Measurements from ENCODE around the gene PRKAG1. TPM values are rescaled to one million over a fixed set of nuclear protein-coding genes. Genes with fewer than 3 reads are reported as not detected.
A peak's percentile ranks its signal among the peaks of the same experiment; 100 is the strongest.

Gene PRKAG1
- total RNA-seq, 4 donors from 2014 or later = 34.1 to 42.2 (median 37.9) TPM

DNA sequence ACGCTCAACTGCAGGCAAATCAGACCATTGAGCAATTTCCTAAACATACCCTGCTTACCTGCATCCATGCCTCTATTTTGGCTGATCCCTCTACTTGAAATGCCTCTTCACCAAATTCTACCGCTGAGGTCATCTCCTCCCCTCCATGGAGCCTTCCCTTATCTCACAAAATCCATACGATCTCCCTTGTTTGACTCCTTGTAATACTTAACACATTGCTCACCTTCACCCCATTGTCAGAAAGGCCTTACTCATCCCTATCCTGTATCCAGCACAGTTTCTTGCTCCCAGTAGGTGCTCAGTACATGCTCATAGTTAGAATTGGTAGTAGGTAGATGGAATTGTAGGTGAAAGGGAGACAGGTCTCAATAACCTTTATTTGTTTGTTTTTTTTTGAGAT lies 24.8 kb downstream of the PRKAG1 start:
- Histone ChIP-seq H3K27me3 (peaks cover 0 to 22% of the 10 kb centered on the region in 2 donors), H3K9me3 (no peaks in the 10 kb centered on the region), H3K4me1 (peaks cover 0 to 27% (median 23%) of the 10 kb centered on the region in 4 donors), H3K27ac (no peak overlapping the region), H3K4me3 (no peak overlapping the region), H3K36me3 (no peaks in the 10 kb centered on the region)
- no peak for DNase-seq
- no peak for TF ChIP-seq POLR2A (IDR thresholded peaks at IDR 0.05)
- no peak for TF ChIP-seq CTCF (IDR thresholded peaks at IDR 0.05)

DNA sequence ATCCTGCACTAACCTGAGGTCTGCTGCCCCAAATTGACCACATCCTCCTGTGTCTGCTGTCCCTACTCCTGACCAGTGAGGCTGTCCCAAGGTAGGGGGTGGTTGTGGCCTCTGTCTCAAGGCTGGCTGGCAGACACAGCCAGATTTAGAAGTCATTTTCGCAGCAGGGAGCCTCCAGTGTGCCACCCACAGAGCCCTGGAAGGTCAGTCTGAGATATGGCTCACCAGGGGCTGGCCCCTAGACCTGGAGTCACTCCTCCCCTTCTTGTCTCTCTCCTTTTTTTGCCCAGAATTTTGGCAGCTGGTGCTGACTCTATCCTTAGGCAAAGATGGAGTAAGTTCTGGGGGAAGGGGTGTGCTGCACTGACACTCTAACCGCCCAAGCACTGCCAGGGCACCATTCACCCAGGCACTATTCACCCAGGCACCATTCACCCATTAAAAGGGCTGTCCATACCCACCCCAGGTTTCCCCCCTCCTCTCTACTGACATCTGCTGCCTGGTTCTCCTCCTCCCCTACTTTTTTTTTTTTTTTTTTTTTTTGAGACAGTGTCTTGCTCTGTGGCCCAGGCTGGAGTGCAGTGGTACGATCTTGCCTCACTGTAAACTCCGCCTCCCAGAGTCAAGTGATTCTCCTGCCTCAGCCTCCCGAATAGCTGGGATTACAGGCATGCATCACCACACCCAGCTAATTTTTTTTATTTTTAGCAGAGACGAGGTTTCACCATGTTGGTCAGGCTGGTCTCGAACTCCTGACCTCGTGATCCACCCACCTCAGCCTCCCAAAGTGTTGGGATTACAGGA lies 27.1 kb downstream of the PRKAG1 start:
- Histone ChIP-seq H3K9me3 (no peaks in the 10 kb centered on the region), H3K27me3 (peaks cover 0 to 11% of the 10 kb centered on the region in 2 donors), H3K36me3 (no peaks in the 10 kb centered on the region)

DNA sequence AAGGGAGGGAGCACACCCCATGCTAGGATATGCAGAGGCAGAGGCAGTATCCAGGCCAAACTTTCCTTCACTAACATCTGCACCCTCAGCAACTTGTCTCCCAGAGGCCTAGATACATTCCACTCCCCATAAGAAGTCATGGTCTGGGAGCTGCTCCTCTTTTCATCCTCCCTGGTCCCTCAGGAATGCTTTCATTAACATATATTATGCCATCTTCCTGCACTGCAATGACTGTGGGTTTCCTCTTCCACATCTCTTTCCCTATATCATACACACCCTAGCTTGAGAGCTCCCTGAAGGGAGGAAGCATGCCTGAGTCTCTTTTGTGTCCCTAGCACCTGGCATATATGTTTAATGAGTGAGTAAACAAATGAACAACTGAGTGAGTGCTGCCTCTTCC lies 28.0 kb downstream of the PRKAG1 start:
- H3K27ac ChIP-seq = no peak overlapping the region
- H3K36me3 ChIP-seq = no peaks in the 10 kb centered on the region
- H3K4me3 ChIP-seq = no peak overlapping the region
- no peaks in the 10 kb centered on the region for H3K9me3 ChIP-seq
- H3K4me1 ChIP-seq = peaks cover 0 to 8% (median 3%) of the 10 kb centered on the region in 4 donors
- no peak for DNase-seq
- TF ChIP-seq POLR2A (IDR thresholded peaks at IDR 0.05) (no peak), CTCF (IDR thresholded peaks at IDR 0.05) (no peak)
- peaks cover 0 to 11% of the 10 kb centered on the region in 2 donors for H3K27me3 ChIP-seq

More for the DNA sequence above, 27.1 kb downstream of the PRKAG1 start:
- no peak overlapping the region for H3K27ac ChIP-seq
- no peak for TF ChIP-seq CTCF (IDR thresholded peaks at IDR 0.05)
- no peak for TF ChIP-seq POLR2A (IDR thresholded peaks at IDR 0.05)
- H3K4me1 ChIP-seq = peaks cover 0 to 7% (median 3%) of the 10 kb centered on the region in 4 donors
- no peak overlapping the region for H3K4me3 ChIP-seq
- DNase-seq = no peak

GRCh38 chr12:48988030-48988649 lies 30.4 kb downstream of the PRKAG1 start:
- peak; percentile 63 to 85 (median 81) for DNase-seq
- Histone ChIP-seq H3K9me3 (no peaks in the 10 kb centered on the region), H3K4me3 (no peak overlapping the region), H3K27me3 (no peaks in the 10 kb centered on the region), H3K4me1 (peaks cover 0 to 4% (median 0%) of the 10 kb centered on the region in 4 donors), H3K36me3 (no peaks in the 10 kb centered on the region), H3K27ac (no peak overlapping the region)
- no peak for TF ChIP-seq POLR2A (IDR thresholded peaks at IDR 0.05)
- TF ChIP-seq CTCF (IDR thresholded peaks at IDR 0.05) = peak; percentile 54 to 83 (median 73)

DNA sequence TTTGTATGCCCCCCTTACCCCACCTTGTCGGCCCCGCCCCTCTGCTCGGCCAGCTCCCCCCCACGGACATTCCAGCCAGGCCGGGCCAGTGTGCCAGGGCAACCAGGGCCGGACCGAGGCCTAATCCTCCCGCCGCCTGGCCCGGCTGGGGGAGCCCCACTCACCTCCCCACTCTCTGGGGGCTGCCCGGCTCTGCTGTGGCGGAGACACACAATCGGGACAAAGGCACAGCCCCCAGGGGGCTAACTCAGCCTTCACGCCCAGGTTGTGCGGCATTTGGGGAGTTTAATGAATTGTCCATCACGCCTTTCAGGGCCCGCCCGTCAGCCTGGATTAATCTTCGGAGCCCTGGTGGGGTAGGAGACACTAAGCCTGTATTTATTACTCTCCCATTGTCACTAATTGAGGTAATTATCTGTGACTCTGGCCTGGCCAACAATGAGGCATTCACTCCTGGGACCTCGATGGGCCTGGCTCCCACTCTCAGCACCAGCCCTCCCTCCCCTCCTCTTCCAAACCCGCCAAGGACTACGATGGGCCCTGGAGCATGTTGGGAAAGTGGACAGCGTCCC lies 31.8 kb downstream of the PRKAG1 start:
- TF ChIP-seq POLR2A (IDR thresholded peaks at IDR 0.05) = no peak
- no peak for TF ChIP-seq CTCF (IDR thresholded peaks at IDR 0.05)
- Histone ChIP-seq H3K4me3 (no peak overlapping the region), H3K4me1 (peaks cover 0 to 4% (median 0%) of the 10 kb centered on the region in 4 donors), H3K27ac (no peak overlapping the region), H3K36me3 (no peaks in the 10 kb centered on the region), H3K9me3 (no peaks in the 10 kb centered on the region), H3K27me3 (peaks cover 0 to 4% of the 10 kb centered on the region in 2 donors)
- DNase-seq = no peak

Measured in Peyer's patch (tissue), 4 donors.